ENCODE measurements around the gene RELN.

DNA sequence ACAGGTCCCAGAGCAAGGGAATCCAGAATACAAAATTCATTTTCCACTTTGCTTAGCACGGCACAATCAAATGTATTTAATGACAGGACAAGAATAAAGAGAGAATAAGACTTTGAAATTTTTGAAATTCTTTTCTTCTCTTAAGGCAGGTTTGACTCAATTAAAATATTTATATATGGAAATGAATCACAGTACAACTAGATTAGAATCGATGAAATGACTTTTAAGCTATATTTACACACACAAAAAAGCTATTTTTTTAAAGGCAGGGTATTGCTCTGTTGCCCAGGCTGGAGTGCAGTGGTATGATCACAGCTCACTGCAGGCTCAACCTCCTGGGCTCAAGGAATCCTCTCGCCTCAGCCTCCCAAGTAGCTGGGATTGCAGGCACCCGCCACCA lies 278.0 kb downstream of the RELN start:
- TF ChIP-seq POLR2AphosphoS5 (IDR thresholded peaks at IDR 0.05) (no peak), EP300 (IDR thresholded peaks at IDR 0.05) (no peak), POLR2A (IDR thresholded peaks at IDR 0.05) (no peak)
- TF ChIP-seq, protein P1, sequence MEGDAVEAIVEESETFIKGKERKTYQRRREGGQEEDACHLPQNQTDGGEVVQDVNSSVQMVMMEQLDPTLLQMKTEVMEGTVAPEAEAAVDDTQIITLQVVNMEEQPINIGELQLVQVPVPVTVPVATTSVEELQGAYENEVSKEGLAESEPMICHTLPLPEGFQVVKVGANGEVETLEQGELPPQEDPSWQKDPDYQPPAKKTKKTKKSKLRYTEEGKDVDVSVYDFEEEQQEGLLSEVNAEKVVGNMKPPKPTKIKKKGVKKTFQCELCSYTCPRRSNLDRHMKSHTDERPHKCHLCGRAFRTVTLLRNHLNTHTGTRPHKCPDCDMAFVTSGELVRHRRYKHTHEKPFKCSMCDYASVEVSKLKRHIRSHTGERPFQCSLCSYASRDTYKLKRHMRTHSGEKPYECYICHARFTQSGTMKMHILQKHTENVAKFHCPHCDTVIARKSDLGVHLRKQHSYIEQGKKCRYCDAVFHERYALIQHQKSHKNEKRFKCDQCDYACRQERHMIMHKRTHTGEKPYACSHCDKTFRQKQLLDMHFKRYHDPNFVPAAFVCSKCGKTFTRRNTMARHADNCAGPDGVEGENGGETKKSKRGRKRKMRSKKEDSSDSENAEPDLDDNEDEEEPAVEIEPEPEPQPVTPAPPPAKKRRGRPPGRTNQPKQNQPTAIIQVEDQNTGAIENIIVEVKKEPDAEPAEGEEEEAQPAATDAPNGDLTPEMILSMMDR (IDR thresholded peaks at IDR 0.05), result no peak
